ENCODE results near the gene AP1AR. TPM values are rescaled to one million over a fixed set of nuclear protein-coding genes. Genes with fewer than 3 reads are reported as not detected.

The AP1AR gene
- total and polyA plus RNA-seq, 2 donors (not counting 3 experiments of a cell fraction or from before 2014, with no cell fraction given), result 6.6 to 18.6 TPM

DNA sequence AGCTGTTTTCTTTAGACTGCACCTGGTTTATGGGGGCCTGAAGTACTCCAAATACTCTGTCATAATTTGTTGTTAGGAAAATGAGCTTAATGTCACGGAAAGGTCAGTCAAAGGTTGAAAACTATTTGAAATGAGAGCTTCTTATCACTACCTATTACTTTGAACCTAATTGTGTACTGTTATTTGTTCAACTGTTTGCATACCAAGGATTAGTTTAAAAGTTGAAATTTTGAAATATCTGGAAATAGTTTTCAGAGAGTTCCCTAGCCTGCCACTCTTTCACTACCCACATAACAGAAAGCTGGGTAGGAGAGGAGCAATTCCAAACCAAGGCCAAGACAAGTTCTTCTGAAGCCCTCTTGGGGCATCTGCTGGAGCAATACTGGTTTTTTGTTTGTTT, 28.0 kb upstream of the AP1AR start:
- Histone ChIP-seq H3K9me3 (replicated peaks; ENCODE audit: control insufficient read depth, insufficient read depth, low read length) (no peaks in the 10 kb centered on the region), H3K9me1 (replicated peaks; ENCODE audit: control insufficient read depth, extremely low read depth, insufficient read depth, low read length) (no peaks in the 10 kb centered on the region), H3K4me2 (ENCODE audit: insufficient read depth, low read length) (no peak overlapping the region), H3K9ac (replicated peaks; ENCODE audit: extremely low read depth, insufficient read depth, low read length) (no peak overlapping the region), H3K36me3 (ENCODE audit: control insufficient read depth in 2 of 2, extremely low read depth in 1 of 2, insufficient read depth in 2 of 2, low read length in 2 of 2) (no peaks in the 10 kb centered on the region), H3K27me3 (ENCODE audit: control insufficient read depth in 2 of 2, insufficient read depth in 2 of 2, low read length in 2 of 2) (no peaks in the 10 kb centered on the region), H4K20me1 (replicated peaks; ENCODE audit: control insufficient read depth, extremely low read depth, insufficient read depth, low read length) (no peaks in the 10 kb centered on the region), H3K27ac (ENCODE audit: insufficient read depth, low read depth, low read length) (no peak overlapping the region), H3K4me1 (ENCODE audit: control insufficient read depth, extremely low read depth, insufficient read depth, low read length) (peaks cover 3% of the 10 kb centered on the region), H2AFZ (ENCODE audit: low read depth, low read length) (no peak overlapping the region), H3K4me3 (replicated peaks in 1 of 3; ENCODE audit: insufficient read depth in 1 of 3, low read depth in 1 of 3, low read length in 3 of 3) (no peak overlapping the region), H3K79me2 (ENCODE audit: control insufficient read depth, insufficient read depth, low read length) (no peaks in the 10 kb centered on the region)
- intact Hi-C loops (cut with micrococcal nuclease) (no loop called here), dilution Hi-C loops (cut with MboI; ENCODE audit: extremely low pct_ligation_motif_present, low sequenced_read_pairs) (no loop called here)
- no TSS peak for BruUV-seq (replicated peaks)
- FAIRE-seq, result no peak
- ChIA-PET CTCF (interaction anchor here (0.7 to 3.8 kb wide), 3 partner anchors 10 to 104 kb away, joined by 3 to 18 read pairs (median 3); no protein-coding TSS in a partner anchor), POLR2A (no interaction called here)
- DNase-seq (ENCODE audit: low read depth, low spot score), result no peak
- TF ChIP-seq JUN (IDR thresholded peaks at IDR 0.05; ENCODE audit: borderline replicate concordance, insufficient read depth, insufficient read length, low read depth) (no peak), MAX (IDR thresholded peaks at IDR 0.05; ENCODE audit: insufficient read depth, insufficient read length) (no peak), GATA2 (IDR thresholded peaks at IDR 0.05; ENCODE audit: insufficient read depth, insufficient read length, low read depth, low read length) (no peak), MYC (IDR thresholded peaks at IDR 0.05; ENCODE audit: low read depth, low read length) (no peak), POLR2AphosphoS5 (IDR thresholded peaks at IDR 0.05; ENCODE audit: insufficient read depth, low read depth, low read length) (no peak), FOS (IDR thresholded peaks at IDR 0.05; ENCODE audit: borderline replicate concordance, insufficient read depth, low read length) (no peak), POLR2A (IDR thresholded peaks at IDR 0.05; ENCODE audit: low read depth, low read length) (no peak), EZH2 (IDR thresholded peaks at IDR 0.05; ENCODE audit: borderline replicate concordance, low read depth, low read length, severe bottlenecking) (no peak)
- TF ChIP-seq, protein P1, sequence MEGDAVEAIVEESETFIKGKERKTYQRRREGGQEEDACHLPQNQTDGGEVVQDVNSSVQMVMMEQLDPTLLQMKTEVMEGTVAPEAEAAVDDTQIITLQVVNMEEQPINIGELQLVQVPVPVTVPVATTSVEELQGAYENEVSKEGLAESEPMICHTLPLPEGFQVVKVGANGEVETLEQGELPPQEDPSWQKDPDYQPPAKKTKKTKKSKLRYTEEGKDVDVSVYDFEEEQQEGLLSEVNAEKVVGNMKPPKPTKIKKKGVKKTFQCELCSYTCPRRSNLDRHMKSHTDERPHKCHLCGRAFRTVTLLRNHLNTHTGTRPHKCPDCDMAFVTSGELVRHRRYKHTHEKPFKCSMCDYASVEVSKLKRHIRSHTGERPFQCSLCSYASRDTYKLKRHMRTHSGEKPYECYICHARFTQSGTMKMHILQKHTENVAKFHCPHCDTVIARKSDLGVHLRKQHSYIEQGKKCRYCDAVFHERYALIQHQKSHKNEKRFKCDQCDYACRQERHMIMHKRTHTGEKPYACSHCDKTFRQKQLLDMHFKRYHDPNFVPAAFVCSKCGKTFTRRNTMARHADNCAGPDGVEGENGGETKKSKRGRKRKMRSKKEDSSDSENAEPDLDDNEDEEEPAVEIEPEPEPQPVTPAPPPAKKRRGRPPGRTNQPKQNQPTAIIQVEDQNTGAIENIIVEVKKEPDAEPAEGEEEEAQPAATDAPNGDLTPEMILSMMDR (IDR thresholded peaks at IDR 0.05; ENCODE audit: extremely low read depth in 1 of 2, insufficient read depth in 1 of 2, low read depth in 1 of 2, low read length in 2 of 2), result no peak
